HepG2 (cell line): ENCODE data around the gene ENAH. TPM values are rescaled to one million over a fixed set of nuclear protein-coding genes. Genes with fewer than 3 reads are reported as not detected.

Experiments
- ATAC-seq: fragments of 200-7000 bp; cut with Tn5 transposase; 3 replicates; pipeline ENCODE4 v1.9.1; 2020; ENCODE audit warnings: mild to moderate bottlenecking, moderate library complexity
- BruUV-seq: library from RNA; stranded (reverse); fragments of 400-500 nt; replicated peaks from 2 replicates; lab custom pipeline; 2021; lab: Mats Ljungman, UMichigan
- CTCF ChIA-PET: fragments of 300-600 bp; formaldehyde crosslinking; extraction: SDS; loops from one replicate; lab custom pipeline; 2021; ENCODE audit warnings: low total read pairs, inconsistent platforms, low intra/inter-chr PET ratio; lab: Yijun Ruan, JAX
- POLR2A ChIA-PET: fragments of 350-600 bp; sonication (Branson Sonifier 250); formaldehyde crosslinking; loops from one replicate; lab custom pipeline; 2020; ENCODE audit warnings: antibody characterized with exemption, inconsistent platforms; lab: Yijun Ruan, JAX
- DNase-seq: peaks from one replicate; pipeline ENCODE4 v3.0.0-alpha.2; 2015; ENCODE audit warnings: low spot score
- FAIRE-seq: peaks from 3 replicates; lab custom pipeline; 2011; peaks lifted over from hg19 to GRCh38; lab: Jason Lieb, UNC
- H2AFZ ChIP-seq: one replicate; pipeline ENCODE4 v1.6.1; 2011; ENCODE audit warnings: low read length, inconsistent platforms
- H3K27ac ChIP-seq: fragments of 300-600 bp; 3 replicates; pipeline ENCODE4 v1.8.0; 2011; ENCODE audit warnings: mixed run types, mild to moderate bottlenecking, mixed read lengths, low read length, inconsistent platforms; ENCODE audit not compliant: insufficient read depth; ENCODE audit errors: extremely low read length
- H3K27me3 ChIP-seq, 2 experiments: fragments of 200-600 bp in 1 of 2; 2 replicates in 1 of 2; 3 replicates in 1 of 2; pipeline versions ENCODE4 v1.6.0 to v1.8.0; 2011; ENCODE audit warnings: low read length in 2 of 2, mild to moderate bottlenecking in 2 of 2, moderate library complexity in 2 of 2, inconsistent platforms in 1 of 2; ENCODE audit not compliant: insufficient read depth in 2 of 2, control insufficient read depth in 1 of 2
- H3K36me3 ChIP-seq, 2 experiments: fragments of 200-600 bp in 1 of 2; replicated peaks in 1 of 2; 2 replicates in 1 of 2; 3 replicates in 1 of 2; pipeline versions ENCODE4 v1.5.1 to v1.8.0; 2011; ENCODE audit warnings: low read length in 2 of 2, inconsistent platforms in 1 of 2; ENCODE audit not compliant: insufficient read depth in 2 of 2, control insufficient read depth in 1 of 2
- H3K4me1 ChIP-seq: 2 replicates; pipeline ENCODE4 v1.5.1; 2012; ENCODE audit warnings: low read length, inconsistent platforms; ENCODE audit not compliant: insufficient read depth
- H3K4me2 ChIP-seq: 2 replicates; pipeline ENCODE4 v1.6.0; 2011; ENCODE audit warnings: low read depth, low read length, inconsistent platforms
- H3K4me3 ChIP-seq, 3 experiments: fragments of 200-600 bp in 1 of 3; sonication (generic), shearing (Covaris generic) in 1 of 3; replicated peaks in 1 of 3; 2 replicates each; pipeline ENCODE4 v1.5.1; 2011 to 2016; ENCODE audit warnings: low read length in 3 of 3, inconsistent platforms in 2 of 3, low read depth in 2 of 3, mild to moderate bottlenecking in 2 of 3, control low read depth in 1 of 3, mixed read lengths in 1 of 3; ENCODE audit not compliant: insufficient read depth in 1 of 3
- H3K79me2 ChIP-seq: one replicate; pipeline ENCODE4 v1.6.1; 2011; ENCODE audit warnings: low read length, inconsistent platforms; ENCODE audit not compliant: insufficient read depth
- H3K9ac ChIP-seq: 2 replicates; pipeline ENCODE4 v1.6.0; 2011; ENCODE audit warnings: mild to moderate bottlenecking, low read depth, low read length, inconsistent platforms; ENCODE audit not compliant: insufficient read depth
- H3K9me3 ChIP-seq: 2 replicates; pipeline ENCODE4 v1.5.1; 2012; ENCODE audit warnings: mild to moderate bottlenecking, low read length
- H4K20me1 ChIP-seq: 2 replicates; pipeline ENCODE4 v1.6.0; 2011; ENCODE audit warnings: inconsistent platforms, mild to moderate bottlenecking, low read length, moderate library complexity; ENCODE audit not compliant: insufficient read depth
- ATF7 ChIP-seq, 2 experiments: fragments of 450-650 bp in 1 of 2; sonication (generic) in 1 of 2; formaldehyde crosslinking in 1 of 2; IDR thresholded peaks; 2 replicates each; pipeline versions ENCODE4 v1.4.0 to v1.6.1; 2016 to 2020; ENCODE audit warnings: antibody characterized with exemption in 1 of 2, mild to moderate bottlenecking in 1 of 2, missing genetic modification reagents in 1 of 2
- CEBPB ChIP-seq: IDR thresholded peaks from 2 replicates; pipeline ENCODE4 v1.6.1; 2011; ENCODE audit warnings: low read depth, low read length, improper control_type of control experiment, borderline replicate concordance
- CEBPG ChIP-seq: IDR thresholded peaks from 2 replicates; pipeline ENCODE4 v1.6.1; 2016
- HNRNPK ChIP-seq: fragments of 200-400 bp; formaldehyde crosslinking; IDR thresholded peaks from 2 replicates; pipeline ENCODE4 v1.6.1; 2018; ENCODE audit warnings: low read length, low read depth, moderate library complexity, mild to moderate bottlenecking; ENCODE audit not compliant: poor library complexity, severe bottlenecking
- ISX ChIP-seq: sonication (generic); formaldehyde crosslinking; conservative IDR thresholded peaks from 2 replicates; pipeline ENCODE4 v1.5.0; 2020; ENCODE audit warnings: missing genetic modification reagents
- PTBP1 ChIP-seq: fragments of 200-400 bp; formaldehyde crosslinking; IDR thresholded peaks from 2 replicates; pipeline ENCODE4 v1.6.1; 2018; ENCODE audit warnings: low read length, low read depth; ENCODE audit not compliant: poor library complexity, severe bottlenecking
- TBX3 ChIP-seq: fragments of 450-650 bp; IDR thresholded peaks from 2 replicates; pipeline ENCODE4 v1.6.1; 2017; ENCODE audit warnings: antibody characterized with exemption, mild to moderate bottlenecking, inconsistent platforms, borderline replicate concordance
- ZNF234 ChIP-seq: sonication (generic); formaldehyde crosslinking; conservative IDR thresholded peaks from 2 replicates; pipeline ENCODE4 v1.5.1; 2020; ENCODE audit warnings: mild to moderate bottlenecking, missing genetic modification reagents
- whole genome bisulfite sequencing: methylation state at CpG from one replicate; pipeline ENCODE4 v1.1.6; 2017; ENCODE audit warnings: low lambda C conversion rate; 5-methylcytosine and 5-hydroxymethylcytosine counted together
- in situ Hi-C: cut with HindIII; loops from 2 replicates; pipeline ENCODE4 v1.10.0; 2017; ENCODE audit warnings: low pct_unique_long_range_greater_than_20kb; ENCODE audit not compliant: extremely low pct_ligation_motif_present
- intact Hi-C: fragments of 100-400 bp; cut with micrococcal nuclease; formaldehyde crosslinking; loops from one replicate; pipeline ENCODE4 v1.10.0; 2022; ENCODE audit not compliant: unreplicated experiment
- polyA plus RNA-seq, 8 experiments: library from polyadenylated mRNA; depleted of rRNA in 3 of 8; stranded (reverse) in 7 of 8; unstranded in 1 of 8; fragments of >200 nt; fragmentation: Illumina TruSeq in 4 of 8; extraction: Trizol in 4 of 8; gene quantifications; 2 replicates each; pipeline versions ENCODE4 v1.2.1 to v1.2.3, GENCODE V29; 2011 to 2016; ENCODE audit warnings: low read depth in 4 of 8, missing spikeins in 1 of 8, mixed read lengths in 1 of 8; ENCODE audit not compliant: insufficient read depth in 1 of 8
- total RNA-seq, 5 experiments: library from RNA; depleted of rRNA; stranded (reverse); fragments of >200 nt; fragmentation: Illumina TruSeq; extraction: Trizol; gene quantifications; 2 replicates each; pipeline ENCODE4 v1.2.3, GENCODE V29; 2016; ENCODE audit warnings: low read depth in 1 of 5
- TF ChIP-seq, protein P1 (sequence below): IDR thresholded peaks from 2 replicates; pipeline ENCODE4 v1.6.1; 2016; ENCODE audit warnings: missing compliant biosample characterization, missing genetic modification reagents, borderline replicate concordance
- TF ChIP-seq, protein P2 (sequence below): sonication (generic); formaldehyde crosslinking; IDR thresholded peaks from 2 replicates; pipeline ENCODE4 v1.5.0; 2020; ENCODE audit warnings: mild to moderate bottlenecking, missing genetic modification reagents
- TF ChIP-seq, protein P3 (sequence below): sonication (generic); formaldehyde crosslinking; IDR thresholded peaks from 2 replicates; pipeline ENCODE4 v1.8.1; 2023; ENCODE audit warnings: mild to moderate bottlenecking, missing genetic modification reagents, borderline replicate concordance

The ENAH gene
- total and polyA plus RNA-seq, 2 of the 13 experiments (the other 11 are each of a cell fraction or from before 2014, with no cell fraction given) = 22.1 to 58.3 TPM

DNA sequence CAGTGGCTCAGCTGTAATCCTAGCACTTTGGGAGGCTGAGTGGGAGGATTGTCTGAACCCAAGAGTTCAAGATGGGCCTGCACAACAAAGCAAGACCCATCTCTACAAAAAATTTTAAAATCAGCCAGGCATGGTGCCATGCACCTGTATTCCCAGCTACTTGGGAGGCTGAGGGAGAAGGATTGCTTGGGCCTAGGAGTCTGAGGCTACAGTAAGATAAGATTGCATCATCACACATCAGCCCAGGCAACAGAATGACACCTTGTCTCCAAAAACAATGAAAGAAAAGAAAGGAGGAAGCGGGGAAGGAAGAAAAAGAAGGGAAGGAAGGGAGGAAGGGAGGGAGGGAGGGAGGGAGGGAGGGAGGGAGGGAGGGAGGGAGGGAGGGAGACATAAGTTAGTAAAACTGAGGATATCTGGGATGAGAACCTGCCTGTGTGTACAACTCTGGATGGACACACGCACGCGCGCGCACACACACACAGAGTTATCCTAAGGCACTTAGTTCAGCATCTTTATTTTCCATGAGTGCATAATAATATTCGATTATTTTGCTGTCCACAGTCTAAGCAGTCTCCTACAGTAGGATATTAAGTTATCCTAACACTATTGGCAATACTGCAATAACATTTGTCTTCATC is 132.2 kb downstream of the ENAH start:
- Histone ChIP-seq H3K4me1 (no peaks in the 10 kb centered on the region), H2AFZ (no peak overlapping the region), H3K27me3 (no peaks in the 10 kb centered on the region), H3K9ac (no peak overlapping the region), H3K36me3 (peaks cover 9 to 27% of the 10 kb centered on the region in 2 experiments; a peak in 4 of 5 replicates), H3K27ac (no peak overlapping the region), H3K4me2 (no peak overlapping the region), H3K4me3 (no peak overlapping the region), H3K79me2 (no peaks in the 10 kb centered on the region), H3K9me3 (no peaks in the 10 kb centered on the region), H4K20me1 (no peaks in the 10 kb centered on the region)
- no TSS peak for BruUV-seq
- in situ Hi-C loops = no loop called here
- TF ChIP-seq CEBPG (CRISPR knock-in tag) (peak; percentile 47; the same call in 1 of the 2 replicates), PTBP1 (no peak), HNRNPK (peak; percentile 87), ZNF234 (CRISPR knock-in tag) (no peak), TBX3 (no peak), ISX (no peak), ATF7 (IDR thresholded peaks at IDR 0.05) (peak; percentile 18; the same call in 1 of the 2 replicates), ATF7 (CRISPR knock-in tag; IDR thresholded peaks at IDR 0.05) (no peak), CEBPB (peak; percentile 66)
- TF ChIP-seq, protein P1, sequence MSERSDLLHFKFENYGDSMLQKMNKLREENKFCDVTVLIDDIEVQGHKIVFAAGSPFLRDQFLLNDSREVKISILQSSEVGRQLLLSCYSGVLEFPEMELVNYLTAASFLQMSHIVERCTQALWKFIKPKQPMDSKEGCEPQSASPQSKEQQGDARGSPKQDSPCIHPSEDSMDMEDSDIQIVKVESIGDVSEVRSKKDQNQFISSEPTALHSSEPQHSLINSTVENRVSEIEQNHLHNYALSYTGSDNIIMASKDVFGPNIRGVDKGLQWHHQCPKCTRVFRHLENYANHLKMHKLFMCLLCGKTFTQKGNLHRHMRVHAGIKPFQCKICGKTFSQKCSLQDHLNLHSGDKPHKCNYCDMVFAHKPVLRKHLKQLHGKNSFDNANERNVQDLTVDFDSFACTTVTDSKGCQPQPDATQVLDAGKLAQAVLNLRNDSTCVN (CRISPR knock-in tag) = no peak
- TF ChIP-seq, protein P2, sequence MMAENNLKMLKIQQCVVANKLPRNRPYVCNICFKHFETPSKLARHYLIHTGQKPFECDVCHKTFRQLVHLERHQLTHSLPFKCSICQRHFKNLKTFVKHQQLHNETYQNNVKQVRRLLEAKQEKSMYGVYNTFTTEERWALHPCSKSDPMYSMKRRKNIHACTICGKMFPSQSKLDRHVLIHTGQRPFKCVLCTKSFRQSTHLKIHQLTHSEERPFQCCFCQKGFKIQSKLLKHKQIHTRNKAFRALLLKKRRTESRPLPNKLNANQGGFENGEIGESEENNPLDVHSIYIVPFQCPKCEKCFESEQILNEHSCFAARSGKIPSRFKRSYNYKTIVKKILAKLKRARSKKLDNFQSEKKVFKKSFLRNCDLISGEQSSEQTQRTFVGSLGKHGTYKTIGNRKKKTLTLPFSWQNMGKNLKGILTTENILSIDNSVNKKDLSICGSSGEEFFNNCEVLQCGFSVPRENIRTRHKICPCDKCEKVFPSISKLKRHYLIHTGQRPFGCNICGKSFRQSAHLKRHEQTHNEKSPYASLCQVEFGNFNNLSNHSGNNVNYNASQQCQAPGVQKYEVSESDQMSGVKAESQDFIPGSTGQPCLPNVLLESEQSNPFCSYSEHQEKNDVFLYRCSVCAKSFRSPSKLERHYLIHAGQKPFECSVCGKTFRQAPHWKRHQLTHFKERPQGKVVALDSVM (CRISPR knock-in tag) = 0 out of 2 replicates have a peak, but pooled peaks have one; percentile 17
- TF ChIP-seq, protein P3, sequence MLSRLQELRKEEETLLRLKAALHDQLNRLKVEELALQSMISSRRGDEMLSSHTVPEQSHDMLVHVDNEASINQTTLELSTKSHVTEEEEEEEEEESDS (CRISPR knock-in tag) = no peak
- ChIA-PET POLR2A (no interaction called here), CTCF (no interaction called here)
- no peak for FAIRE-seq
- intact Hi-C loops = no loop called here
- 92% methylated on average over 7 of the region's 7 CpGs for WGBS
- DNase-seq = no peak
- ATAC-seq = no peak
